ENCODE measurements around the gene VWCE.
"Not testable (repeated sequence)": the region's sequence is repeated elsewhere in the genome, so short reads cannot be mapped to it uniquely, and the experiment has no call there.

DNA sequence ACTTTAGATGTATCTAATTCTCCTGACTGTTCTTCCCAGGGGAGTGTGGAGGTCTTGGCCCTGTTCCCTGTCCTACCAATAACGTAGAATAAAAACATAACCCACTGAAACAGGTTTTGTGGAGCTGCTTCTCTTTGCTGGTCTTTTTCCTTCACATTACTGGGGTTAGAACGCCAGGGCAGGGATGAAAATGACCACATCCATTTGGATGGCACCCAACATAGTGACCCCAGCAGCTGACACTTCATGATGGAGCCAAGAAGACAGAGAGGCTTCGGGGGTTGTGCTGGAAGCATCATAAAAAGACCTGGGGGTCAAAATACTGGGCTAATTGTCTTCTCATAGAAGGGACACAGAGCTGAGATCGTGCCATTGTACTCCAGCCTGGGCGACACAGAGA is 63.5 kb downstream of the VWCE start:
- TF ChIP-seq, protein P1, sequence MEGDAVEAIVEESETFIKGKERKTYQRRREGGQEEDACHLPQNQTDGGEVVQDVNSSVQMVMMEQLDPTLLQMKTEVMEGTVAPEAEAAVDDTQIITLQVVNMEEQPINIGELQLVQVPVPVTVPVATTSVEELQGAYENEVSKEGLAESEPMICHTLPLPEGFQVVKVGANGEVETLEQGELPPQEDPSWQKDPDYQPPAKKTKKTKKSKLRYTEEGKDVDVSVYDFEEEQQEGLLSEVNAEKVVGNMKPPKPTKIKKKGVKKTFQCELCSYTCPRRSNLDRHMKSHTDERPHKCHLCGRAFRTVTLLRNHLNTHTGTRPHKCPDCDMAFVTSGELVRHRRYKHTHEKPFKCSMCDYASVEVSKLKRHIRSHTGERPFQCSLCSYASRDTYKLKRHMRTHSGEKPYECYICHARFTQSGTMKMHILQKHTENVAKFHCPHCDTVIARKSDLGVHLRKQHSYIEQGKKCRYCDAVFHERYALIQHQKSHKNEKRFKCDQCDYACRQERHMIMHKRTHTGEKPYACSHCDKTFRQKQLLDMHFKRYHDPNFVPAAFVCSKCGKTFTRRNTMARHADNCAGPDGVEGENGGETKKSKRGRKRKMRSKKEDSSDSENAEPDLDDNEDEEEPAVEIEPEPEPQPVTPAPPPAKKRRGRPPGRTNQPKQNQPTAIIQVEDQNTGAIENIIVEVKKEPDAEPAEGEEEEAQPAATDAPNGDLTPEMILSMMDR (IDR thresholded peaks at IDR 0.05; ENCODE audit: low read depth, low read length, poor library complexity, severe bottlenecking), result not testable (repeated sequence)
- TF ChIP-seq EZH2phosphoT487 (IDR thresholded peaks at IDR 0.05; ENCODE audit: borderline replicate concordance, low read length), result not testable (repeated sequence)
